Calu3 (cell line): ENCODE data around the gene LRP10. TPM values are rescaled to one million over a fixed set of nuclear protein-coding genes. Genes with fewer than 3 reads are reported as not detected.

Source experiments
- BruUV-seq: library from RNA; stranded (reverse); fragments of 400-500 nt; replicated peaks from 2 replicates; lab custom pipeline; 2021; lab: Mats Ljungman, UMichigan
- CTCF ChIA-PET: fragments of 300-600 bp; sonication (Branson Sonifier 250); formaldehyde crosslinking; loops from one replicate; lab custom pipeline; 2022; ENCODE audit warnings: antibody characterized with exemption; lab: Charles Lee
- DNase-seq: peaks from one replicate; pipeline ENCODE4 v3.0.0; 2022
- H3K27ac Mint-ChIP-seq: one replicate; pipeline ENCODE4 v1.8.0; 2022; ENCODE audit warnings: mixed read lengths; ENCODE audit not compliant: unreplicated experiment
- H3K27me3 Mint-ChIP-seq: one replicate; pipeline ENCODE4 v1.8.0; 2022; ENCODE audit warnings: mixed read lengths; ENCODE audit not compliant: unreplicated experiment
- H3K36me3 Mint-ChIP-seq: one replicate; pipeline ENCODE4 v1.8.0; 2022; ENCODE audit warnings: mild to moderate bottlenecking, moderate library complexity, mixed read lengths; ENCODE audit not compliant: insufficient read depth, unreplicated experiment
- H3K4me1 Mint-ChIP-seq: one replicate; pipeline ENCODE4 v1.8.0; 2022; ENCODE audit warnings: mild to moderate bottlenecking, low read depth, mixed read lengths; ENCODE audit not compliant: unreplicated experiment
- H3K4me3 Mint-ChIP-seq: one replicate; pipeline ENCODE4 v1.8.0; 2022; ENCODE audit warnings: mild to moderate bottlenecking, low read depth, moderate library complexity, mixed read lengths; ENCODE audit not compliant: unreplicated experiment
- H3K9me3 Mint-ChIP-seq: one replicate; pipeline ENCODE4 v1.8.0; 2022; ENCODE audit warnings: low read depth, mixed read lengths; ENCODE audit not compliant: unreplicated experiment
- intact Hi-C: fragments of 100-400 bp; cut with micrococcal nuclease; formaldehyde crosslinking; loops from one replicate; pipeline ENCODE4 v1.10.0; 2022; ENCODE audit not compliant: unreplicated experiment
- total RNA-seq: library from RNA; stranded (reverse); gene quantifications from 2 replicates; pipeline ENCODE4 v1.2.3, GENCODE V29; 2022
- TF ChIP-seq, protein P1 (sequence below): fragments of 200-600 bp; IDR thresholded peaks from one replicate; pipeline ENCODE4 v1.8.0; 2022; ENCODE audit warnings: antibody characterized with exemption; ENCODE audit not compliant: unreplicated experiment

The LRP10 gene
- total RNA-seq, 1 experiment from 2014 or later, result 112 TPM

- H3K27ac Mint-ChIP-seq, result no peak overlapping the region
- no peaks in the 10 kb centered on the region for H3K27me3 Mint-ChIP-seq
- BruUV-seq, result no TSS peak
- no peaks in the 10 kb centered on the region for H3K4me1 Mint-ChIP-seq
- H3K4me3 Mint-ChIP-seq, result no peak overlapping the region
- CTCF ChIA-PET, result no interaction called here
- H3K9me3 Mint-ChIP-seq, result no peaks in the 10 kb centered on the region
- DNase-seq, result no peak
- intact Hi-C loops, result no loop called here
- H3K36me3 Mint-ChIP-seq, result no peaks in the 10 kb centered on the region
- TF ChIP-seq, protein P1, sequence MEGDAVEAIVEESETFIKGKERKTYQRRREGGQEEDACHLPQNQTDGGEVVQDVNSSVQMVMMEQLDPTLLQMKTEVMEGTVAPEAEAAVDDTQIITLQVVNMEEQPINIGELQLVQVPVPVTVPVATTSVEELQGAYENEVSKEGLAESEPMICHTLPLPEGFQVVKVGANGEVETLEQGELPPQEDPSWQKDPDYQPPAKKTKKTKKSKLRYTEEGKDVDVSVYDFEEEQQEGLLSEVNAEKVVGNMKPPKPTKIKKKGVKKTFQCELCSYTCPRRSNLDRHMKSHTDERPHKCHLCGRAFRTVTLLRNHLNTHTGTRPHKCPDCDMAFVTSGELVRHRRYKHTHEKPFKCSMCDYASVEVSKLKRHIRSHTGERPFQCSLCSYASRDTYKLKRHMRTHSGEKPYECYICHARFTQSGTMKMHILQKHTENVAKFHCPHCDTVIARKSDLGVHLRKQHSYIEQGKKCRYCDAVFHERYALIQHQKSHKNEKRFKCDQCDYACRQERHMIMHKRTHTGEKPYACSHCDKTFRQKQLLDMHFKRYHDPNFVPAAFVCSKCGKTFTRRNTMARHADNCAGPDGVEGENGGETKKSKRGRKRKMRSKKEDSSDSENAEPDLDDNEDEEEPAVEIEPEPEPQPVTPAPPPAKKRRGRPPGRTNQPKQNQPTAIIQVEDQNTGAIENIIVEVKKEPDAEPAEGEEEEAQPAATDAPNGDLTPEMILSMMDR, result no peak
These were observed 25.5 kb upstream of the LRP10 start for GRCh38 chr14:22845821-22846625.

DNA sequence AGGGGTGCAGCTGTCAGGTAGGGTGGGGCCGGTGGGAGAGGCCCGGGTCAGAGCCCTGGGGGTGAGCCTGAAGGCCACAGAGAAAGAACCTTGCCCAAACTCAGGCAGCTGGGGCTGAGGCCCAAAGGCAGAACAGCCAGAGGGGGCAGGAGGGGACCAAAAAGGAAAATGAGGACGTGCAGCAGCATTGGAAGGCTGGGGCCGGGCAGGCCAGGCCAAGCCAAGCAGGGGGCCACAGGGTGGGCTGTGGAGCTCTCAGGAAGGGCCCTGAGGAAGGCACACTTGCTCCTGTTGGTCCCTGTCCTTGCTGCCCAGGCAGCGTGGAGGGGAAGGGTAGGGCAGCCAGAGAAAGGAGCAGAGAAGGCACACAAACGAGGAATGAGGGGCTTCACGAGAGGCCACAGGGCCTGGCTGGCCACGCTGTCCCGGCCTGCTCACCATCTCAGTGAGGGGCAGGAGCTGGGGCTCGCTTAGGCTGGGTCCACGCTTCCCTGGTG is 24.7 kb upstream of the LRP10 start:
- Mint-ChIP-seq H3K4me1 (no peaks in the 10 kb centered on the region), H3K27me3 (no peaks in the 10 kb centered on the region), H3K27ac (no peak overlapping the region), H3K4me3 (no peak overlapping the region), H3K36me3 (no peaks in the 10 kb centered on the region), H3K9me3 (no peaks in the 10 kb centered on the region)
- intact Hi-C loops, result no loop called here
- no TSS peak for BruUV-seq
- CTCF ChIA-PET, result no interaction called here
- DNase-seq, result no peak
- TF ChIP-seq, protein P1, result no peak

GRCh38 chr14:22847661-22848341 is 23.7 kb upstream of the LRP10 start:
- CTCF ChIA-PET, result interaction anchor here (1.6 kb wide), 1 partner anchor 14 kb away, joined by 4 read pairs; no protein-coding TSS in a partner anchor
- no TSS peak for BruUV-seq
- Mint-ChIP-seq H3K4me3 (no peak overlapping the region), H3K36me3 (no peaks in the 10 kb centered on the region), H3K9me3 (no peaks in the 10 kb centered on the region), H3K4me1 (no peaks in the 10 kb centered on the region), H3K27ac (no peak overlapping the region), H3K27me3 (no peaks in the 10 kb centered on the region)
- no peak for DNase-seq
- TF ChIP-seq, protein P1, result no peak
- intact Hi-C loops, result no loop called here

DNA sequence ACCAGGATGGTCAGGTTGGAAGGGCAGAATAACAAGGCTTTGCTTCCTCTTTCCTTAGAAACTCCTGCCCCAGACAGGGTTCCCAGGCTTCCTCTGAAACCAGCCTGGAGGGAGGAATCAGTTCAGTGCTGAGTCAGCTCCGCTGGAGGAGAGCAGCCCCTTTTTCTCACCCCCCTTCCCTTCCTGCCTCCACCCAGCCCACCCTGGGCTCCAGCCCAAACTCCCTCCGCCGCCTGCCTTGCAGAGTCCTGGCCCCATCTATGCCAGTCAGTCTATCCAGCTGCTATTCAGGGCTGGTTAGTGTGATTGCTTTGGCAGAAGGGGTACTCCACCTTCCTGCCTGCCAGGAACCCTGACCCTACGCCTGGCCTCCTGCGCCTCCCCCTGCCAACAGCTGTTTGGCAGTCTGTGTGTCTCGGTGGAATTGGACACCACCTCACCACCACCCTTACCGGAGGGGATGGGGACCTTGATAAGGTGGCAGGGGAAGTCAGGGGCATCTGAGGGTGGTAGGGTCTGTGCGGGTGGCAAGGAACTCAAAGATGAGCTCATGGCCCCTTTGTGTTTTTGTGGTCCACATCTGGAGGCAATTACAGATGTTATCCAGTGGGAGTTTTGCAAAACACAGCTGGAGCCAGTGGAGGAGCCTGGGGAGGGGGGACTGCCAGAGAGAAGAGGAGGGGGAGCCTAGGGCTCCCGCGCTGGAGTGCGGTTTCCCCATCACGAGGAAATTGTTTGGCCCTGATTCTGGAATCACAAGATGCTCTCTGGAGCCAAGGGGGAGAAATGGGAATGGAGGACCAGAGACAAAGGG is 23.0 kb upstream of the LRP10 start:
- H3K27ac Mint-ChIP-seq, result no peak overlapping the region
- TF ChIP-seq, protein P1, result no peak
- H3K36me3 Mint-ChIP-seq, result no peaks in the 10 kb centered on the region
- H3K27me3 Mint-ChIP-seq, result no peaks in the 10 kb centered on the region
- H3K4me3 Mint-ChIP-seq, result no peak overlapping the region
- DNase-seq, result no peak
- intact Hi-C loops, result no loop called here
- no peaks in the 10 kb centered on the region for H3K9me3 Mint-ChIP-seq
- CTCF ChIA-PET, result interaction anchor here (1.6 kb wide), 1 partner anchor 15 kb away, joined by 4 read pairs; no protein-coding TSS in a partner anchor
- no peaks in the 10 kb centered on the region for H3K4me1 Mint-ChIP-seq
- no TSS peak for BruUV-seq
